Hypothalamus (tissue), 51 donors: Measurements from ENCODE around the gene DUXA.
"Not testable (repeated sequence)": the region's sequence is repeated elsewhere in the genome, so short reads cannot be mapped to it uniquely, and the experiment has no call there.

Experiments
- DNase-seq, 51 donors: peaks; one replicate each; lab custom pipeline; 2025; lab: John Stamatoyannopoulos, UW

Gene DUXA

GRCh38 chr19:57167385-57167784 lies at the start of gene DUXA:
Gene DUXA, minus strand, starts transcription at chr19:57167485. Its CDS starts 42 bp downstream, at chr19:57167443.
- DNase-seq = no peak

GRCh38 chr19:57212109-57212508 lies 44.8 kb upstream of the DUXA start:
- no peak for DNase-seq

- peak in 2 of 51 donors; percentile 3 to 7 for DNase-seq
Measured at GRCh38 chr19:57210381-57210780, 43.1 kb upstream of the DUXA start.

GRCh38 chr19:57202160-57202559 lies 34.9 kb upstream of the DUXA start:
- no peak for DNase-seq

GRCh38 chr19:57197874-57198273 lies 30.6 kb upstream of the DUXA start:
- not testable (repeated sequence) for DNase-seq

- no peak for DNase-seq
Measured at GRCh38 chr19:57192993-57193392, 25.7 kb upstream of the DUXA start.

GRCh38 chr19:57192077-57192420 lies 24.8 kb upstream of the DUXA start:
- peak in 3 of 51 donors; percentile 3 to 37 (median 23) for DNase-seq

- peak; percentile 9 to 92 (median 76) for DNase-seq
Measured at GRCh38 chr19:57191141-57192076, 24.1 kb upstream of the DUXA start, which contains the start of gene ZNF264. Gene ZNF264, plus strand, starts transcription at chr19:57191500. Its CDS starts 414 bp downstream, at chr19:57191914.

- DNase-seq = no peak
Measured at GRCh38 chr19:57190301-57190700, 23.0 kb upstream of the DUXA start.

GRCh38 chr19:57171551-57172081 lies 4.3 kb upstream of the DUXA start:
- peak in 37 of 51 donors; percentile 1 to 49 (median 17) for DNase-seq

GRCh38 chr19:57165846-57166245 lies 1.4 kb downstream of the DUXA start:
- no peak for DNase-seq

GRCh38 chr19:57161985-57162539 lies 5.2 kb downstream of the DUXA start:
- no peak for DNase-seq

GRCh38 chr19:57152921-57153320 lies 14.4 kb downstream of the DUXA start:
- DNase-seq = no peak

GRCh38 chr19:57141699-57142098 lies 25.6 kb downstream of the DUXA start:
- DNase-seq = no peak

- DNase-seq = no peak
Measured at GRCh38 chr19:57135797-57136196, 31.5 kb downstream of the DUXA start.

- not testable (repeated sequence) for DNase-seq
Measured at GRCh38 chr19:57127403-57127802, 39.9 kb downstream of the DUXA start.

GRCh38 chr19:57123882-57124281 lies 43.4 kb downstream of the DUXA start:
- DNase-seq = no peak

GRCh38 chr19:57118848-57119247 lies 48.4 kb downstream of the DUXA start:
- no peak for DNase-seq

- DNase-seq = not testable (repeated sequence)
Measured at GRCh38 chr19:57113501-57113900, 53.8 kb downstream of the DUXA start.

- DNase-seq = no peak
Measured at GRCh38 chr19:57111329-57111644, 56.0 kb downstream of the DUXA start.

- no peak for DNase-seq
Measured at GRCh38 chr19:57110592-57111328, 56.5 kb downstream of the DUXA start.
